Endothelial cell of umbilical vein (primary cell): ENCODE measurements around the gene ITGA11. TPM values are rescaled to one million over a fixed set of nuclear protein-coding genes. Genes with fewer than 3 reads are reported as not detected.

Experiments used
- BruUV-seq: library from RNA; stranded (reverse); fragments of 400-500 nt; replicated peaks from 2 replicates; lab custom pipeline; 2021; lab: Mats Ljungman, UMichigan
- CTCF ChIA-PET: fragments of 300-600, 350-600 bp; sonication (Branson Sonifier 250); formaldehyde crosslinking; loops from one replicate; lab custom pipeline; 2021; ENCODE audit warnings: antibody characterized with exemption, inconsistent platforms; lab: Charles Lee
- POLR2A ChIA-PET: fragments of 300-600, 350-600 bp; sonication (Branson Sonifier 250); formaldehyde crosslinking; loops from one replicate; lab custom pipeline; 2021; ENCODE audit warnings: antibody characterized with exemption, inconsistent platforms; lab: Charles Lee
- DNase-seq: peaks from one replicate; pipeline ENCODE4 v3.0.0-alpha.2; 2011; ENCODE audit warnings: low read depth, low spot score
- FAIRE-seq: peaks from 2 replicates; lab custom pipeline; 2011; peaks lifted over from hg19 to GRCh38; lab: Jason Lieb, UNC
- H2AFZ ChIP-seq: 2 replicates; pipeline ENCODE4 v1.6.0; 2012; ENCODE audit warnings: low read depth, low read length, control low read depth, inconsistent platforms
- H3K27ac ChIP-seq: 2 replicates; pipeline ENCODE4 v1.5.1; 2011; ENCODE audit warnings: low read depth, mild to moderate bottlenecking, control low read depth, low read length, moderate library complexity; ENCODE audit not compliant: insufficient read depth
- H3K27me3 ChIP-seq, 2 experiments: 2 replicates each; pipeline versions ENCODE4 v1.6.0 to v1.6.1; 2011; ENCODE audit warnings: low read length in 2 of 2, mixed read lengths in 1 of 2; ENCODE audit not compliant: control insufficient read depth in 2 of 2, insufficient read depth in 2 of 2
- H3K36me3 ChIP-seq, 2 experiments: 2 replicates in 1 of 2; 3 replicates in 1 of 2; pipeline ENCODE4 v1.5.1; 2011; ENCODE audit warnings: low read length in 2 of 2, mild to moderate bottlenecking in 1 of 2, moderate library complexity in 1 of 2; ENCODE audit not compliant: control insufficient read depth in 2 of 2, insufficient read depth in 2 of 2; ENCODE audit errors: extremely low read depth in 1 of 2
- H3K4me1 ChIP-seq: 3 replicates; pipeline ENCODE4 v1.5.1; 2011; ENCODE audit warnings: mild to moderate bottlenecking, low read length; ENCODE audit not compliant: control insufficient read depth, insufficient read depth; ENCODE audit errors: extremely low read depth
- H3K4me2 ChIP-seq: 2 replicates; pipeline ENCODE4 v1.6.1; 2011; ENCODE audit warnings: low read length, control low read depth, mixed read lengths; ENCODE audit not compliant: insufficient read depth
- H3K4me3 ChIP-seq, 3 experiments: fragments of 200-600 bp in 1 of 3; sonication (generic), shearing (Covaris generic) in 1 of 3; replicated peaks in 1 of 3; 2 replicates each; pipeline ENCODE4 v1.5.1; 2011 to 2016; ENCODE audit warnings: control low read depth in 3 of 3, low read length in 3 of 3, mild to moderate bottlenecking in 2 of 3, inconsistent platforms in 1 of 3, low read depth in 1 of 3, moderate library complexity in 1 of 3; ENCODE audit not compliant: insufficient read depth in 1 of 3
- H3K79me2 ChIP-seq: 2 replicates; pipeline ENCODE4 v1.6.0; 2012; ENCODE audit warnings: low read length, inconsistent platforms; ENCODE audit not compliant: control insufficient read depth, insufficient read depth
- H3K9ac ChIP-seq: replicated peaks from 2 replicates; pipeline ENCODE3; 2011; ENCODE audit warnings: low read length, control low read depth; ENCODE audit not compliant: insufficient read depth; ENCODE audit errors: extremely low read depth
- H3K9me1 ChIP-seq: replicated peaks from 3 replicates; pipeline ENCODE4 v1.6.0; 2011; ENCODE audit warnings: mild to moderate bottlenecking, low read length; ENCODE audit not compliant: control insufficient read depth, insufficient read depth; ENCODE audit errors: extremely low read depth
- H3K9me3 ChIP-seq: replicated peaks from 2 replicates; pipeline ENCODE4 v1.5.1; 2012; ENCODE audit warnings: low read length, inconsistent platforms; ENCODE audit not compliant: control insufficient read depth, insufficient read depth
- H4K20me1 ChIP-seq: replicated peaks from 2 replicates; pipeline ENCODE3; 2011; ENCODE audit warnings: mild to moderate bottlenecking, low read length; ENCODE audit not compliant: control insufficient read depth, insufficient read depth; ENCODE audit errors: extremely low read depth
- CTCF ChIP-seq, 2 donors: IDR thresholded peaks; 1 replicate in 1 of 2; 2 replicates in 1 of 2; pipeline ENCODE4 v1.5.1; 2011; ENCODE audit warnings: low read length in 2 of 2, mild to moderate bottlenecking in 2 of 2, moderate library complexity in 2 of 2, control low read depth in 1 of 2, inconsistent platforms in 1 of 2, low read depth in 1 of 2; ENCODE audit not compliant: insufficient read depth in 1 of 2; ENCODE audit errors: extremely low read depth in 1 of 2
- EZH2 ChIP-seq: IDR thresholded peaks from 2 replicates; pipeline ENCODE4 v1.6.1; 2012; ENCODE audit warnings: borderline replicate concordance, low read depth, mild to moderate bottlenecking, moderate library complexity, low read length, inconsistent platforms; ENCODE audit not compliant: severe bottlenecking
- FOS ChIP-seq: IDR thresholded peaks from 2 replicates; pipeline ENCODE4 v1.6.1; 2011; ENCODE audit warnings: mild to moderate bottlenecking, low read length, moderate library complexity, borderline replicate concordance; ENCODE audit not compliant: insufficient read depth
- GATA2 ChIP-seq: IDR thresholded peaks from 2 replicates; pipeline ENCODE4 v1.7.0; 2011; ENCODE audit warnings: low read depth, mild to moderate bottlenecking, moderate library complexity, mixed read lengths, low read length; ENCODE audit not compliant: insufficient read length, insufficient read depth
- JUN ChIP-seq: IDR thresholded peaks from 2 replicates; pipeline ENCODE4 v1.6.1; 2011; ENCODE audit warnings: borderline replicate concordance, low read depth; ENCODE audit not compliant: insufficient read length, insufficient read depth
- MAX ChIP-seq: IDR thresholded peaks from 2 replicates; pipeline ENCODE4 v1.6.1; 2011; ENCODE audit not compliant: insufficient read depth, insufficient read length
- MYC ChIP-seq: IDR thresholded peaks from one replicate; pipeline ENCODE4 v1.6.1; 2011; ENCODE audit warnings: mild to moderate bottlenecking, low read depth, low read length
- POLR2A ChIP-seq: IDR thresholded peaks from 2 replicates; pipeline ENCODE4 v1.6.1; 2012; ENCODE audit warnings: low read depth, mild to moderate bottlenecking, control low read depth, low read length
- POLR2AphosphoS5 ChIP-seq: IDR thresholded peaks from 2 replicates; pipeline ENCODE4 v1.6.1; 2012; ENCODE audit warnings: low read depth, mild to moderate bottlenecking, control low read depth, low read length, moderate library complexity; ENCODE audit not compliant: insufficient read depth
- dilution Hi-C: fragments of 300-500 bp; cut with MboI; formaldehyde crosslinking; loops from one replicate; pipeline ENCODE4 v1.15.0; 2019; ENCODE audit warnings: low sequenced_read_pairs; ENCODE audit not compliant: extremely low pct_ligation_motif_present
- intact Hi-C: fragments of 100-400 bp; cut with micrococcal nuclease; formaldehyde crosslinking; loops from one replicate; pipeline ENCODE4 v1.10.0; 2022
- polyA plus RNA-seq, 4 experiments: library from polyadenylated mRNA; depleted of rRNA in 3 of 4; stranded (reverse) in 3 of 4; unstranded in 1 of 4; fragments of >200 nt; gene quantifications; 2 replicates each; pipeline versions ENCODE4 v1.2.1 to v1.2.3, GENCODE V29; 2011 to 2012; ENCODE audit warnings: missing spikeins in 1 of 4
- total RNA-seq: library from RNA; stranded (reverse); gene quantifications from 2 replicates; pipeline ENCODE4 v1.2.3, GENCODE V29; 2021

The ITGA11 gene
- total and polyA plus RNA-seq, 2 donors (not counting 3 experiments of a cell fraction or from before 2014, with no cell fraction given), result 0.18 to 1.0 TPM

- Histone ChIP-seq H3K4me1 (peaks cover 32% of the 10 kb centered on the region), H3K9me3 (no peaks in the 10 kb centered on the region), H4K20me1 (no peaks in the 10 kb centered on the region), H3K4me2 (no peak overlapping the region), H3K79me2 (no peaks in the 10 kb centered on the region), H2AFZ (peak overlapping the region; percentile 5), H3K9me1 (no peaks in the 10 kb centered on the region), H3K27ac (peak overlapping the region; percentile 50), H3K36me3 (no peaks in the 10 kb centered on the region), H3K9ac (no peak overlapping the region), H3K4me3 (no peak overlapping the region), H3K27me3 (no peaks in the 10 kb centered on the region)
- ChIA-PET POLR2A (no interaction called here), CTCF (interaction anchor here (1.1 to 2.8 kb wide), 5 partner anchors 9 to 165 kb away, joined by 4 to 35 read pairs (median 8); no protein-coding TSS in a partner anchor)
- no TSS peak for BruUV-seq
- no peak for DNase-seq
- intact Hi-C loops, result no loop called here
- TF ChIP-seq POLR2A, result no peak
- TF ChIP-seq CTCF (IDR thresholded peaks at IDR 0.05; ENCODE audit: extremely low read depth in 1 of 2, insufficient read depth in 1 of 2, low read depth in 1 of 2, low read length in 2 of 2), result no peak
- TF ChIP-seq MAX, result no peak
- no peak for TF ChIP-seq GATA2
- TF ChIP-seq EZH2, result no peak
- no peak for TF ChIP-seq MYC
- no peak for TF ChIP-seq JUN
- no peak for TF ChIP-seq POLR2AphosphoS5
- no peak for TF ChIP-seq FOS
- dilution Hi-C loops, result no loop called here
- no peak for FAIRE-seq
Measured at GRCh38 chr15:68385240-68385561, 46.8 kb downstream of the ITGA11 start.
